LNCaP clone FGC (cell line): Measurements from ENCODE around the gene SMAD2.

Source experiments
- DNase-seq: peaks from one replicate; pipeline ENCODE4 v3.0.0-alpha.2; 2011; ENCODE audit warnings: low read depth
- H3K4me3 ChIP-seq: 2 replicates; pipeline ENCODE4 v1.5.1; 2011; ENCODE audit warnings: mild to moderate bottlenecking, low read depth, low read length, control low read depth
- TF ChIP-seq, protein P1 (sequence below): IDR thresholded peaks from 2 replicates; pipeline ENCODE4 v1.5.1; 2012; ENCODE audit warnings: mild to moderate bottlenecking; ENCODE audit not compliant: control insufficient read depth, insufficient read depth; ENCODE audit errors: extremely low read depth

The SMAD2 gene

DNA sequence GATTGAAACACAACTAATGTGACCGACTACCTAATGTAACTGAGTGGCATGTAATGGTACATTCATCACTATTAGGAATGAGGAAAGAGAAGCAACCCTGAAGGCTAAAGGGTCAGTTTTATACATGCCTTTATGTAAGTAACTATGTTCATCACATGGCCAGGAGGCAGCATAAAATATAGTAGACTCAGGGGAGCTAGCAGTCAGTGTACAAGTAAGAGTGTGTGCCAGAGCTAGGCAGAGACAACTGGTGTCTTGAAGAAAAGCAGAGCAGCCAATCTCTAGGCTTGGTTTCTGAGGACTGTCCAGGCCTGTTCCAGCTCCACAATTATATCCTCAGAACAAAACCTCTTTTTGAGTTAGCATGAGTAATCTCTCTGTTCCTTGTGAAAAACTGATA lies 18.1 kb downstream of the SMAD2 start:
- TF ChIP-seq, protein P1, sequence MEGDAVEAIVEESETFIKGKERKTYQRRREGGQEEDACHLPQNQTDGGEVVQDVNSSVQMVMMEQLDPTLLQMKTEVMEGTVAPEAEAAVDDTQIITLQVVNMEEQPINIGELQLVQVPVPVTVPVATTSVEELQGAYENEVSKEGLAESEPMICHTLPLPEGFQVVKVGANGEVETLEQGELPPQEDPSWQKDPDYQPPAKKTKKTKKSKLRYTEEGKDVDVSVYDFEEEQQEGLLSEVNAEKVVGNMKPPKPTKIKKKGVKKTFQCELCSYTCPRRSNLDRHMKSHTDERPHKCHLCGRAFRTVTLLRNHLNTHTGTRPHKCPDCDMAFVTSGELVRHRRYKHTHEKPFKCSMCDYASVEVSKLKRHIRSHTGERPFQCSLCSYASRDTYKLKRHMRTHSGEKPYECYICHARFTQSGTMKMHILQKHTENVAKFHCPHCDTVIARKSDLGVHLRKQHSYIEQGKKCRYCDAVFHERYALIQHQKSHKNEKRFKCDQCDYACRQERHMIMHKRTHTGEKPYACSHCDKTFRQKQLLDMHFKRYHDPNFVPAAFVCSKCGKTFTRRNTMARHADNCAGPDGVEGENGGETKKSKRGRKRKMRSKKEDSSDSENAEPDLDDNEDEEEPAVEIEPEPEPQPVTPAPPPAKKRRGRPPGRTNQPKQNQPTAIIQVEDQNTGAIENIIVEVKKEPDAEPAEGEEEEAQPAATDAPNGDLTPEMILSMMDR: no peak
- no peak overlapping the region for H3K4me3 ChIP-seq
- no peak for DNase-seq

DNA sequence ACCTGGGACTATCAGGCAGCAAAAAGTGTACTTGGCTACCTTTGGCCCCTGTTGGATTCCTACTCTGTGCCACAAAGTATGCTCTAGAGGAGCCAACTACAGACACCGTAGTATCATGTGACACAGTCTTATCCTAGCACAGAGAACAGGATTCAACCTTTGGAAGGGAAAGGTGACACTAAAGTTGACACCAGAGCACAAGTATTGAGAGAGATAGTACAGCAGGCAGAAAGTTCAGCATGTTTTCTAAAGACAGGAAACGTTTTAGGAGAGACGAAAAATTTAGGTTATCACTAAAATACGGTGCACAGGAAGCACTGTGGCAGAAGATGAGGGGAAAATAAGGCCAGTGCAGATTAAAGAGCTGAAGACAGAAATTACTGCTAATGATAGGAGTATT lies 18.6 kb downstream of the SMAD2 start:
- TF ChIP-seq, protein P1: no peak
- no peak overlapping the region for H3K4me3 ChIP-seq
- DNase-seq: no peak

DNA sequence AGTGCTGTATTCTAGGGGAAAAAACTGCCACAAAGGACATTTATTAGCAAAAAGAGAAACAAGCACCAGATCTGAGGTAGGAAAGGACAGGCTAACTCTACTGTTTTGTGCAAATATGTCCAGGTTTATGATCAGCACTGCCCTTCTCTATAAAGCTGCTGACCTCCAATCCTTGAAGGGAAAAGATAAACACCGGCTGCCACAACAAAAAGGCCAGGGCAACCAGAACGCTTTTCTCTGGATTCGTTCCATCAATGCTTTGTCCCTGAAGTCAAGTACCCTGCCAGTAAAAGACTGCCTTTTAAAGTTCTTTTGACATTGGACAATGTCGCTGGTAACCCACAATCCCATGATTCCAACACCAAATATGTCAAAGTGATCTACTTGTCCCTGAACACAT lies 21.0 kb downstream of the SMAD2 start:
- TF ChIP-seq, protein P1: no peak
- no peak for DNase-seq
- H3K4me3 ChIP-seq: no peak overlapping the region

- no peak for DNase-seq
- TF ChIP-seq, protein P1: no peak
- no peak overlapping the region for H3K4me3 ChIP-seq
Measured at GRCh38 chr18:47908592-47908991, 21.9 kb downstream of the SMAD2 start.

DNA sequence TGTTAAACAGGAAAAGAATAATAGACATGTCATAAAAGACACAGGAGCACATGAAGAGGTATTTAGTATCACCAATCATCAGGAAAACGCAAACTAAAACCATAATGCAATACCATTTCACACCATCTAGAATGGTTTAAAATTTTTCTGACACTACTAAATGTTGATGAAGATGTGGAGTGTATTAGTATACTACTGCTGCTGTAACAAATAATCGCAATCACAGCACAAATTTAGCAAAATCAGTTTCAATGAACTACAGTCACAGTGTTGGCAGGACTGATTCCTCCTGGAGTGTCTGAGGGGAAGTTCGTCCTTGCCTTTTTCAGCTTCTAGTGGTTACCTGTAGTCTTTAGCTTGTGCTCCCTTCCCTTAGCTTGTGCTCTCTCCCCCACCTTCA lies 24.1 kb downstream of the SMAD2 start:
- H3K4me3 ChIP-seq: no peak overlapping the region
- no peak for DNase-seq
- TF ChIP-seq, protein P1: no peak

DNA sequence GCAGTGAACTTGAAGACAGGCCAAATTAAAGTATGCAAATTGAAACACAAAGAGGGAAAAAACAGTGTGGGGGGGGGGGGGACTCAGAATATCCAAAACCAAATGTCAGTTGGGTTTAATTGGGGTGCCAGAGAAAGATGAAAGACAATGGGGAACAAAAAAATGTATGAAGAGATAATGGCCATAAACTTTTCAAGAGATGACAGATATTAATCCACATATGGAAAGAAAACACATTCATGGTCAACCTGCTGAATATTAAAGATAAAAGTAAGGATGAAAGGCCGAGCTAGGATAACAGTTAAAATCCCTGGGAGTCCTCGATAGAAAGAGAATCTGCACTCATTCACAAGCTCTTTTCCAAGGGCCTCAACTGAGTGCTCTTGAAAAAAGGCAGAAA lies 26.6 kb downstream of the SMAD2 start:
- TF ChIP-seq, protein P1: no peak
- H3K4me3 ChIP-seq: no peak overlapping the region
- no peak for DNase-seq

- TF ChIP-seq, protein P1: no peak
- H3K4me3 ChIP-seq: no peak overlapping the region
- DNase-seq: no peak
Measured at GRCh38 chr18:47901624-47902362, 28.7 kb downstream of the SMAD2 start.
